Activated CD8-positive, alpha-beta T cell treated with anti-CD3 and anti-CD28 coated beads, Interleukin-2, amount 10 ng/mL, durations not matched to agents 7 days and 5 days (primary cell): ENCODE data around the gene FRRS1L. TPM values are rescaled to one million over a fixed set of nuclear protein-coding genes. Genes with fewer than 3 reads are reported as not detected.

Experiments used
- ATAC-seq: fragments of 150-1000 bp; cut with Tn5 transposase; one replicate; pipeline ENCODE4 v1.10.0; 2021; ENCODE audit warnings: moderate library complexity
- CTCF ChIA-PET: fragments of 350-600 bp; sonication (Branson Sonifier 250); formaldehyde crosslinking; loops from one replicate; lab custom pipeline; 2021; ENCODE audit warnings: antibody characterized with exemption; lab: Charles Lee
- POLR2A ChIA-PET: fragments of 350-600 bp; sonication (Branson Sonifier 250); formaldehyde crosslinking; loops from one replicate; lab custom pipeline; 2021; ENCODE audit warnings: antibody characterized with exemption; lab: Charles Lee
- DNase-seq: peaks from one replicate; pipeline ENCODE4 v3.0.0-alpha.2; 2020
- H3K27ac Mint-ChIP-seq: one replicate; pipeline ENCODE4 v1.8.0; 2021; ENCODE audit warnings: mild to moderate bottlenecking, mixed read lengths
- H3K27me3 Mint-ChIP-seq: one replicate; pipeline ENCODE4 v1.8.0; 2021; ENCODE audit warnings: low read depth, mixed read lengths
- H3K36me3 Mint-ChIP-seq: one replicate; pipeline ENCODE4 v1.8.0; 2021; ENCODE audit warnings: low read depth, mixed read lengths
- H3K4me1 Mint-ChIP-seq: one replicate; pipeline ENCODE4 v1.8.0; 2021; ENCODE audit warnings: low read depth, mixed read lengths
- H3K4me3 Mint-ChIP-seq: one replicate; pipeline ENCODE4 v1.8.0; 2021; ENCODE audit warnings: mild to moderate bottlenecking, mixed read lengths
- H3K9me3 Mint-ChIP-seq: one replicate; pipeline ENCODE4 v1.8.0; 2022; ENCODE audit warnings: mixed read lengths; ENCODE audit not compliant: insufficient read depth
- total RNA-seq, 2 experiments: library from RNA; stranded (reverse); gene quantifications; one replicate each; pipeline ENCODE4 v1.2.3, GENCODE V29; 2021

Gene FRRS1L
- total RNA-seq, 2 experiments from 2014 or later = not detected

DNA sequence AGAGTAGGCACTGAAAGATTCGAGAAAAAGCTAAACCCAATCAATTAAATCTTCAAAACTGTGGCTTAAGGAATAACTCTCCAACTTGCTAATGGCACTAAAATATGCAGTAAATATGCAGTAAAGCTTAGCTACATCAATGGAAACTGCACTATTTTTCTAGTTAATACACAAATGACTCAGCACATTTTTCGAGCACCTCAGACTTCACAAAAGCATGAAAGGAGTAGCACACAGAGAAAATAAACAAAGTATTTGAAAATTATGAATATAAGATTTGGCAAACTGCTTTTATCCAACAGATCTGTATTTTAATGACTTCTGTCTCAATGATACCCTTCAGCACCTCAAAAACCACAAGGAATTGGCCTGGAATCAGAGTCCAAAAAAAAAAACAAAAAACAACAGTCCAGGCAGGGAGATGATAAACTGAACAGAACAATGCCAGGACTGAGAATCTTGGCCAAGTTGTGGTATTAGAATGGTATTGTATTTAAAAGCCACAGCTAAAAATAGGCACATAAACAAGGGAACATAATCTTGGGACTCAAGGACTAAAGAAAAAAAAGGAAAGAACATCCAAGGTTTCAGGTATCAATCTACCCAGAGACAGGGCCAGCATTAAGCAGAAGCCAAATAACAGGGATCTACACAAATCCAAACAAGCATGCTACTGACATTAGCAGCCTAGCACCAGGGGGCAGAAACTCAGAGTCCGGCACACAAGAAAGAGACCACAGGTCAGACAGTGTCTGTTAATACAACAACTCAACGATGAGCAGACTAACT lies 68.7 kb downstream of the FRRS1L start:
- CTCF ChIA-PET = interaction anchor here (1.2 kb wide), 1 partner anchor 20 kb away, joined by 3 read pairs; no protein-coding TSS in a partner anchor

DNA sequence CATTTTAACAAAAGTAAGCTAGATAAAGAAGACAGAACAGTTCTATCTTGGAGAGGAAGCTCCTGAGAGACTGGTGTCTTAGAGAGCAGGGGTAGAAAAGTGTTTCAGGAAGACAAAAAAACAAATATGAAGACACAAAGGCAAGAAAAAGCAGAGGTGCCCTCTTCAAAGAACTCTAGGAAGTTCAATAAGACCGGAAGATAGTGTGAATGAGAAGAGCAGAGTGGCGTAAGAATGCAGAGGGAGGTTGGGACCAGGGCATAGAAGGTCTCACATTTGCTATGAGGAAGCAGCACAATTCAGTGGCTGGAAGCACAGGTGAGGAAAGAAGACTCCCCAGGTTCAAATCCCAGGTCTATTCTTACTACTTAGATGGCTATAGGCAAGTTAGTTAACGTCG lies 69.9 kb downstream of the FRRS1L start:
- peaks cover 70% of the 10 kb centered on the region for H3K4me1 Mint-ChIP-seq
- DNase-seq (no peak), ATAC-seq (no peak)
- POLR2A ChIA-PET = interaction anchor here (0.8 kb wide), 1 partner anchor 21 kb away, joined by 4 read pairs; no protein-coding TSS in a partner anchor
- peak overlapping the region; percentile 33 for H3K27ac Mint-ChIP-seq
- H3K27me3 Mint-ChIP-seq = no peaks in the 10 kb centered on the region
- no peak overlapping the region for H3K4me3 Mint-ChIP-seq
- CTCF ChIA-PET = interaction anchor here (0.8 to 1.3 kb wide), 4 partner anchors 9 to 21 kb away, joined by 3 to 5 read pairs (median 4); no protein-coding TSS in a partner anchor
- peaks cover 66% of the 10 kb centered on the region for H3K36me3 Mint-ChIP-seq
- no peaks in the 10 kb centered on the region for H3K9me3 Mint-ChIP-seq

More for the DNA sequence above, 68.7 kb downstream of the FRRS1L start:
- ATAC-seq (no peak), DNase-seq (no peak)
- POLR2A ChIA-PET = no interaction called here
- Mint-ChIP-seq H3K4me3 (no peak overlapping the region), H3K27me3 (no peaks in the 10 kb centered on the region), H3K4me1 (peaks cover 81% of the 10 kb centered on the region), H3K36me3 (peaks cover 65% of the 10 kb centered on the region), H3K27ac (no peak overlapping the region), H3K9me3 (no peaks in the 10 kb centered on the region)

DNA sequence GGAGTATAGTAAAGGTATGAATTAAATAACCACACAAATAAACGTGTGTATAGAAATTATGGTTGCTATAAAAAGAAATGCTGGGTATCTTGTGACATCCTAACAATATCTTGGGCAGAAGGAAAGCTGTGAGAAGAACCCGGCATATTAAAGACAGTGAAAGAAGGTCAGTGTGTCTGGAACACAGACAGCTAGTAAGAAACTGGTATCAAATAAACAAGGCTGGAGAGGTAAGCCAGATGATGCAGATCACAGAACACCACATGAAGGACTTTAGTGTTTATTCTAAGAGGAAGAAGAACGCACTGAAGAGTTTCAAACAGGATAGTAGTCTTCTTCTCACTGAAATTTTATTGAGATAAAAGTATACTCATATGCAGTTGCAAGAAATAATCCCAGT lies 71.7 kb downstream of the FRRS1L start:
- CTCF ChIA-PET = interaction anchor here (1.6 kb wide), 1 partner anchor 37 kb away, joined by 3 read pairs; no protein-coding TSS in a partner anchor
- H3K27me3 Mint-ChIP-seq = no peaks in the 10 kb centered on the region
- ATAC-seq (no peak), DNase-seq (no peak)
- no peaks in the 10 kb centered on the region for H3K9me3 Mint-ChIP-seq
- peaks cover 56% of the 10 kb centered on the region for H3K4me1 Mint-ChIP-seq
- POLR2A ChIA-PET = interaction anchor here (0.6 kb wide), 1 partner anchor 257 kb away, joined by 3 read pairs; no protein-coding TSS in a partner anchor
- no peak overlapping the region for H3K4me3 Mint-ChIP-seq
- peaks cover 75% of the 10 kb centered on the region for H3K36me3 Mint-ChIP-seq
- no peak overlapping the region for H3K27ac Mint-ChIP-seq

DNA sequence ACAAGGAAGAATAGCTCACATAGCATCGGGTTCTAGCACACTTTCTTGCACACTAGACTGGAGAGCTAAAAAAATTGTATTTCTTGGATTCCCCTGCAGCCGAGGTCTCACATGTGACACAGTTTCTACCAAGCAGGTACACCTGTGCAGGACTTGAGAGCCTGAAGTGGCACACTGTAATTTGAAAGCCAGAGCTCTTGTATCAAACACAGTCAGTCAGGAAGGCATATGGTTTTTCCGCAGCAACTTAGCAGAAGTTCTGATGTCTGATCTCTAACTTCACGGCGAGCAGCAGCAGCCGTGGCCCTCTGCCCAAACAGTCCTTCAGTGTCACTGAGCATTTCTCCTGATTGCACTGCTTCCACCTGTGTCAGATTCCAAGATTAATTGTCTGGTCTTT lies 72.8 kb downstream of the FRRS1L start:
- Mint-ChIP-seq H3K27ac (no peak overlapping the region), H3K4me3 (no peak overlapping the region), H3K27me3 (no peaks in the 10 kb centered on the region), H3K4me1 (peaks cover 49% of the 10 kb centered on the region), H3K9me3 (no peaks in the 10 kb centered on the region), H3K36me3 (peaks cover 73% of the 10 kb centered on the region)
- POLR2A ChIA-PET = interaction anchor here (0.8 to 1.1 kb wide), 2 partner anchors 24 to 26 kb away, joined by 3 to 4 read pairs; partner anchors contain the start of gene TMEM245
- DNase-seq (no peak), ATAC-seq (no peak)
- CTCF ChIA-PET = interaction anchor here (1.2 to 1.6 kb wide), 2 partner anchors 36 to 104 kb away, joined by 3 read pairs; no protein-coding TSS in a partner anchor

DNA sequence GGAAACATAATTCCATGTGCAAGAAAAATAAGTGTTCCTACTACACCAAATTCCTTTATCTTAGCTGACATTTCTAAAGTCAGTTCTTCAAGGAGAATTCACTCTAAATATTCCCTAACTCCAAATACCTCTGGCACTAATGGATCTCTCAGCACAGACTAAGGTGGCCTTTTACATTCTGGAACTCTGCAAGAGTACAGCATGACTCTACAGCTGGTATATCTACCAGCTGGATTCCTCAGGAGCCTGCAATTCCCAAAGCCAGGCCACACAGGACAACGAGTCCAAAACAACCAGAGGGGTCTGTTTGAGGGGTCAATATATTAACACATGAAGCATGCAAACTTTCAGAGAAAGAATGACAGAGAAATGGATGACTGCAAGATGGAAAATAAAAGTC lies 74.5 kb downstream of the FRRS1L start:
- peaks cover 70% of the 10 kb centered on the region for H3K36me3 Mint-ChIP-seq

DNA sequence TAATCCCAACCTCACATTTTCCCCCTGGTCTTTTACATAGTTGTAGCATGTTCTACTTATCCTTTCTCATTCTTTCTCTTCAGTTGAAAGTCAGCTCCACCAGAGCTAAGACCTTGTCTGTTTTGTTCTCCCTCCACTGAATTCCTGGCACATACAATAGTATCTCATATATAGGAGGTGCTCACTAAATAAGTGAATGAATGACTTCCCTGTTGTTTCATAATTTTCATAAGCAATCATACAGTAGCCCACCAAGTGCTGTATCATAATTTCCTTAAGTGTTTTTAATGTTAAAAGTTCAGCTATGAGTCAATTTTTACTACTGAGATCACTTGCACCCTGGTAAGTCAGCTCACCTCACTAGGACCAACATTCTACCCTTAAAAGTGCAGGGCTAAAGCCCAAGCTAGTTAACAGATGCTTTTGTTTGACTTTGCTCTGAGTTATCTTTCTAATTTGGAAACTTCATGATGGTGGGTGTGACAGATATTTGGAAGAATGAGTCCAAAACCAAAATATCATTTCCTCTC lies 74.9 kb downstream of the FRRS1L start:
- H3K27me3 Mint-ChIP-seq = no peaks in the 10 kb centered on the region
- ATAC-seq = no peak
- POLR2A ChIA-PET = no interaction called here
- no peaks in the 10 kb centered on the region for H3K9me3 Mint-ChIP-seq
- peaks cover 29% of the 10 kb centered on the region for H3K4me1 Mint-ChIP-seq
- no peak for DNase-seq
- CTCF ChIA-PET = interaction anchor here (1.2 kb wide), 1 partner anchor 25 kb away, joined by 3 read pairs; no protein-coding TSS in a partner anchor
- no peak overlapping the region for H3K27ac Mint-ChIP-seq
- peaks cover 71% of the 10 kb centered on the region for H3K36me3 Mint-ChIP-seq
- H3K4me3 Mint-ChIP-seq = no peak overlapping the region

More for the DNA sequence above, 74.5 kb downstream of the FRRS1L start:
- Mint-ChIP-seq H3K27me3 (no peaks in the 10 kb centered on the region), H3K4me1 (peaks cover 32% of the 10 kb centered on the region), H3K4me3 (no peak overlapping the region), H3K9me3 (no peaks in the 10 kb centered on the region), H3K27ac (no peak overlapping the region)
- POLR2A ChIA-PET = no interaction called here
- ATAC-seq (no peak), DNase-seq (no peak)
- CTCF ChIA-PET = interaction anchor here (1.2 kb wide), 1 partner anchor 25 kb away, joined by 3 read pairs; no protein-coding TSS in a partner anchor

DNA sequence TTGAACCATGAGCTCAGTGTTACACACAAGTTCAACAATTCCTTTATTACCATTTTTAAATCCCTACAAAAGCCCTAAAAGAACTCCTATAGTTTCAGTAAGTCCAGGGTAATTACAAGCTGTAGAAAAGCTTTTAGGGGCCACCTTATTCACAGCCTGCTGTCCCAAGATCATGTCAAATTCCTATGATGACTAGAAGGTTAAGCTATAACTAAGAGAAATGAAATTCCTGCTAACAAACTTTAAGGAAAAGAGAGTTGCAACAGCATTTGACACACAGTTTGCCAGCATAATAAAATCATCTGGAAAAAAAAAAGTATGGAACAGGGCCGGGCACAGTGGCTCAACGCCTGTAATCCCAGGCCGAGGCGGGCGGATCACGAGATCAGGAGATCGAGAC lies 78.8 kb downstream of the FRRS1L start:
- H3K4me3 Mint-ChIP-seq = no peak overlapping the region
- POLR2A ChIA-PET = interaction anchor here (1.2 kb wide), 1 partner anchor 21 kb away, joined by 4 read pairs; no protein-coding TSS in a partner anchor
- H3K9me3 Mint-ChIP-seq = no peaks in the 10 kb centered on the region
- H3K4me1 Mint-ChIP-seq = no peaks in the 10 kb centered on the region
- peaks cover 59% of the 10 kb centered on the region for H3K36me3 Mint-ChIP-seq
- H3K27me3 Mint-ChIP-seq = no peaks in the 10 kb centered on the region
- CTCF ChIA-PET = interaction anchor here (1.1 to 2.4 kb wide), 4 partner anchors 8 to 55 kb away, joined by 3 to 8 read pairs (median 4); no protein-coding TSS in a partner anchor
- no peak for DNase-seq
- no peak for ATAC-seq
- H3K27ac Mint-ChIP-seq = no peak overlapping the region

DNA sequence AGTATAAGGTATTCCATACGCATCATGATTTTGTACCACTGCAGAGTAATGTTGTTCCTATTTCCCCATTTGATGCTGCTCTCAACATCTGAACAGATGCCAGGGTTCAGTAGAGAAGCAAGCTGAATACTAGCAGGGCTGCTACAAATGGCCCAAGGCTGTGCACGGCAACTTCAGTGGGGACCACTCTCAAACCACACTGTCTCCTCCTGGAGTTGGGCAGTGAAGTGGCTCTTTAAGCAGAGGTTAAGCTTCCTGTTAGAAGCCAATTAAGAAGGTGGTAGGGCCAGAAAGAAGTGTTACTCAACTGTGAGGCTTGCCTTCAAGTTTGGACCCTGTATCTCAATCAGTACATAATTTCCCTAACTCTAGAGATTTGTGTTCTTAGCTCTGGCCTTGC lies 79.3 kb downstream of the FRRS1L start:
- Mint-ChIP-seq H3K36me3 (peaks cover 58% of the 10 kb centered on the region), H3K27me3 (no peaks in the 10 kb centered on the region)
- CTCF ChIA-PET = interaction anchor here (1.1 to 2.4 kb wide), 4 partner anchors 9 to 56 kb away, joined by 3 to 8 read pairs (median 4); no protein-coding TSS in a partner anchor

DNA sequence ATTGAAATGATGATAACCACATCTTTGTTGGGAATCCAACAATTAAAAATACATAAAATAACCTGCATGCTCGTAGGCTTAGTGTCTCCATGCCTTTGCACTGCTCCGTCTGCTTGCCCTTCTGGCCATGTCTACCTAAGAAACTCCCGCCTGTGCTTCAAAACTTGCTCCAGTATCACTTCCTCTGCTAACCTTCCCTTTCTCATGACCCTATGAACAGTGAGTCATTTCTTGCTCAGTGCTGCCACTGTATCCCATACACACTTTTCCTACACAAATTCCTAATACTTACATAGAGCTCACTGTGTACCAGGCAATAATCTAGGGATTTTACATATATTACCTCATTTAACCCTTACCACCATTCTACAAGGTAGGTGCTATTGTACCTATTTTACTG lies 80.8 kb downstream of the FRRS1L start:
- Mint-ChIP-seq H3K27ac (no peak overlapping the region), H3K36me3 (peaks cover 51% of the 10 kb centered on the region), H3K9me3 (no peaks in the 10 kb centered on the region), H3K4me3 (no peak overlapping the region), H3K27me3 (no peaks in the 10 kb centered on the region), H3K4me1 (peaks cover 2% of the 10 kb centered on the region)
- DNase-seq (no peak), ATAC-seq (no peak)
- ChIA-PET POLR2A (no interaction called here), CTCF (no interaction called here)

More for the DNA sequence above, 79.3 kb downstream of the FRRS1L start:
- POLR2A ChIA-PET = interaction anchor here (1.2 kb wide), 1 partner anchor 21 kb away, joined by 4 read pairs; no protein-coding TSS in a partner anchor
- peaks cover 2% of the 10 kb centered on the region for H3K4me1 Mint-ChIP-seq
- DNase-seq = no peak
- no peak overlapping the region for H3K4me3 Mint-ChIP-seq
- H3K27ac Mint-ChIP-seq = peak overlapping the region; percentile 19
- no peak for ATAC-seq
- no peaks in the 10 kb centered on the region for H3K9me3 Mint-ChIP-seq

DNA sequence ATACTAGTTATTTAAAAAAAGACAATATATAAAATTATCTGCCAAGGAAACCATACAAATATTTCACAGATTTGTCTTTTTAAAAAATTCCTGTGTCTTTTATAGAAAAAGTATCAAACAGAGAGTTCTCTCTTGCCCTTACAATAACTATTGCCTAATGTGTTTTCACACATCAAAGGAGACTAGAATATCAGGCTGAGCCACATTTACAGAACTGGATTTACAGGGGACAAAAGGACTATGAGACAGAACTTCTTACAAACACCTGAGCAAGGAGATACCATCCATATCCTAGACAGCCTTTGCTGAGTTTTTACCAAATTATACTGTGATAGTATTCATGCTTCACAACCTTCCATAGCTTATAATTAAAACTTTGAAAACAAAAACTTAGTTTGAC lies 81.5 kb downstream of the FRRS1L start:
- H3K36me3 Mint-ChIP-seq = peaks cover 51% of the 10 kb centered on the region
- H3K9me3 Mint-ChIP-seq = no peaks in the 10 kb centered on the region
- DNase-seq = no peak
- ChIA-PET POLR2A (no interaction called here), CTCF (no interaction called here)
- H3K4me1 Mint-ChIP-seq = peaks cover 2% of the 10 kb centered on the region
- no peak overlapping the region for H3K27ac Mint-ChIP-seq
- no peaks in the 10 kb centered on the region for H3K27me3 Mint-ChIP-seq
- ATAC-seq = no peak
- no peak overlapping the region for H3K4me3 Mint-ChIP-seq

DNA sequence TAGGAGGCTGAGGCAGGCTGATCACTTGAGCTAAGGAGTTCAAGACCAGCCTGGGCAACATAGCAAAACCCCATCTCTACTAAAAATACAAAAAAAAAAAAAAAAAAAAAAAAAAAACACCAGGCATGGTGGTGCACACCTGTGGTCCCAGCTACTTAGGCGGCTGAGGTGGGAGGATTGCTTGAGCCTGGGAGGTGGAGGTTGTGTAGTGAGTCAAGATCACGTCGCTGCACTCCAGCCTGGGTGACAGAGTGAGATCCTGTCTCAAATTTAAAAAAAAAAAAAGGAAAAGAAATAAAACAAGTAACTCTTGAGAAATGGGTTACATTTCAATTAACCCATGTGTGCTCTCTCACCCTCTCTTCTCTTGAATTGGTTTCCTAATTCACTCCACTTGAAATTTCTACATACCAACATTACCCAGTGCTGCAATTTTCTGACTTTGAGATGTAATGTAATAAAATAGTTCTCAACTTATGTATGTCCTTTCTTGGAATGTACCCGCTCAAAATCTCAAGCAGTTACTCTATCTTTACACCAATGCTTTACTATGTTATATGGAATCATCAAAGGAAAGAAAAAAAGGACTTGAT lies 83.1 kb downstream of the FRRS1L start:
- no peaks in the 10 kb centered on the region for H3K27me3 Mint-ChIP-seq
- no peak for DNase-seq
- peaks cover 2% of the 10 kb centered on the region for H3K4me1 Mint-ChIP-seq
- peaks cover 57% of the 10 kb centered on the region for H3K36me3 Mint-ChIP-seq
- no peak for ATAC-seq
- no peak overlapping the region for H3K4me3 Mint-ChIP-seq
- ChIA-PET CTCF (no interaction called here), POLR2A (interaction anchor here (0.6 kb wide), 1 partner anchor 345 kb away, joined by 3 read pairs; no protein-coding TSS in a partner anchor)
- no peaks in the 10 kb centered on the region for H3K9me3 Mint-ChIP-seq
- H3K27ac Mint-ChIP-seq = no peak overlapping the region
